Natural killer cell treated with Interleukin-12 subunit alpha and Interleukin-12 subunit beta and Interleukin-15 and Interleukin-18, amount 100 ng/mL, for 72 hours (primary cell): ENCODE results near the gene CLSTN2. TPM values are rescaled to one million over a fixed set of nuclear protein-coding genes. Genes with fewer than 3 reads are reported as not detected.

Experiments
- ATAC-seq, 2 donors: fragments of 150-1000 bp; cut with Tn5 transposase in 1 of 2; sonication (Bioruptor Pico), chemical (Tn5 transposase) in 1 of 2; 2 replicates each; pipeline ENCODE4 v1.10.0; 2021
- DNase-seq: peaks from one replicate; pipeline ENCODE4 v3.0.0; 2022; ENCODE audit warnings: low spot score
- H3K27ac Mint-ChIP-seq, 2 donors: 1 replicate in 1 of 2; 2 replicates in 1 of 2; pipeline ENCODE4 v1.8.0; 2022; ENCODE audit warnings: mixed read lengths in 2 of 2, mild to moderate bottlenecking in 1 of 2, moderate library complexity in 1 of 2
- H3K27me3 Mint-ChIP-seq, 2 donors: 1 replicate in 1 of 2; 2 replicates in 1 of 2; pipeline ENCODE4 v1.8.0; 2022; ENCODE audit warnings: mixed read lengths in 2 of 2
- H3K36me3 Mint-ChIP-seq: one replicate; pipeline ENCODE4 v1.8.0; 2022; ENCODE audit warnings: mixed read lengths
- H3K4me1 Mint-ChIP-seq, 2 donors: 1 replicate in 1 of 2; 2 replicates in 1 of 2; pipeline ENCODE4 v1.8.0; 2022; ENCODE audit warnings: low read depth in 2 of 2, mixed read lengths in 2 of 2, mild to moderate bottlenecking in 1 of 2
- H3K4me3 Mint-ChIP-seq: one replicate; pipeline ENCODE4 v1.8.0; 2022; ENCODE audit warnings: mixed read lengths
- H3K9me3 Mint-ChIP-seq: 2 replicates; pipeline ENCODE4 v1.8.0; 2022; ENCODE audit warnings: mixed read lengths
- total RNA-seq, 2 donors: library from RNA; stranded (reverse); gene quantifications; one replicate each; pipeline ENCODE4 v1.2.3, GENCODE V29; 2022

The CLSTN2 gene
- total RNA-seq, 2 donors from 2014 or later = not detected

GRCh38 chr3:140386357-140387100 lies 451.5 kb downstream of the CLSTN2 start:
- DNase-seq = no peak
- Mint-ChIP-seq H3K27me3 (peaks cover 0 to 5% of the 10 kb centered on the region in 2 donors), H3K27ac (no peak overlapping the region), H3K36me3 (no peaks in the 10 kb centered on the region), H3K4me1 (no peaks in the 10 kb centered on the region), H3K9me3 (no peaks in the 10 kb centered on the region), H3K4me3 (no peak overlapping the region)
- peak in 1 of 2 donors; percentile 32 for ATAC-seq

- Mint-ChIP-seq H3K27ac (no peak overlapping the region), H3K27me3 (peaks cover 0 to 5% of the 10 kb centered on the region in 2 donors), H3K36me3 (no peaks in the 10 kb centered on the region), H3K4me3 (no peak overlapping the region), H3K9me3 (no peaks in the 10 kb centered on the region), H3K4me1 (no peaks in the 10 kb centered on the region)
- ATAC-seq (no peak), DNase-seq (no peak)
These were observed 452.3 kb downstream of the CLSTN2 start for GRCh38 chr3:140387244-140387643.

GRCh38 chr3:140388202-140388922 lies 453.4 kb downstream of the CLSTN2 start:
- Mint-ChIP-seq H3K27ac (no peak overlapping the region), H3K9me3 (no peaks in the 10 kb centered on the region), H3K4me1 (no peaks in the 10 kb centered on the region), H3K27me3 (peaks cover 2 to 5% of the 10 kb centered on the region in 2 donors), H3K36me3 (no peaks in the 10 kb centered on the region), H3K4me3 (no peak overlapping the region)
- no peak for ATAC-seq
- DNase-seq = no peak

- DNase-seq (no peak), ATAC-seq (no peak)
- Mint-ChIP-seq H3K4me3 (no peak overlapping the region), H3K27ac (no peak overlapping the region), H3K4me1 (no peaks in the 10 kb centered on the region), H3K36me3 (no peaks in the 10 kb centered on the region), H3K9me3 (no peaks in the 10 kb centered on the region), H3K27me3 (peaks cover 2 to 7% of the 10 kb centered on the region in 2 donors)
These were observed 456.1 kb downstream of the CLSTN2 start for GRCh38 chr3:140391061-140391460.

- ATAC-seq (no peak), DNase-seq (no peak)
- Mint-ChIP-seq H3K27ac (no peak overlapping the region), H3K9me3 (no peaks in the 10 kb centered on the region), H3K4me1 (no peaks in the 10 kb centered on the region), H3K27me3 (peaks cover 2 to 7% of the 10 kb centered on the region in 2 donors), H3K36me3 (no peaks in the 10 kb centered on the region), H3K4me3 (no peak overlapping the region)
These were observed 459.6 kb downstream of the CLSTN2 start for GRCh38 chr3:140394488-140395133.

- Mint-ChIP-seq H3K9me3 (no peaks in the 10 kb centered on the region), H3K27me3 (peaks cover 2 to 7% of the 10 kb centered on the region in 2 donors), H3K27ac (no peak overlapping the region), H3K36me3 (no peaks in the 10 kb centered on the region), H3K4me3 (no peak overlapping the region), H3K4me1 (no peaks in the 10 kb centered on the region)
- ATAC-seq = no peak
- DNase-seq = no peak
These were observed 460.4 kb downstream of the CLSTN2 start for GRCh38 chr3:140395134-140396075.

GRCh38 chr3:140396110-140396509 lies 461.1 kb downstream of the CLSTN2 start:
- DNase-seq (no peak), ATAC-seq (no peak)
- H3K4me3 Mint-ChIP-seq = no peak overlapping the region
- H3K27me3 Mint-ChIP-seq = peaks cover under 1 to 7% of the 10 kb centered on the region in 2 donors
- no peak overlapping the region for H3K27ac Mint-ChIP-seq
- no peaks in the 10 kb centered on the region for H3K36me3 Mint-ChIP-seq
- no peaks in the 10 kb centered on the region for H3K4me1 Mint-ChIP-seq
- no peaks in the 10 kb centered on the region for H3K9me3 Mint-ChIP-seq

GRCh38 chr3:140397847-140398246 lies 462.9 kb downstream of the CLSTN2 start:
- Mint-ChIP-seq H3K27me3 (peaks cover 3 to 7% of the 10 kb centered on the region in 2 donors), H3K27ac (no peak overlapping the region), H3K4me1 (no peaks in the 10 kb centered on the region), H3K36me3 (no peaks in the 10 kb centered on the region), H3K9me3 (no peaks in the 10 kb centered on the region), H3K4me3 (no peak overlapping the region)
- DNase-seq = no peak
- ATAC-seq = no peak

GRCh38 chr3:140398387-140398786 lies 463.4 kb downstream of the CLSTN2 start:
- ATAC-seq = no peak
- DNase-seq = no peak

GRCh38 chr3:140399871-140400270 lies 464.9 kb downstream of the CLSTN2 start:
- H3K27me3 Mint-ChIP-seq = peaks cover 0 to 5% of the 10 kb centered on the region in 2 donors
- no peak overlapping the region for H3K4me3 Mint-ChIP-seq
- H3K4me1 Mint-ChIP-seq = no peaks in the 10 kb centered on the region
- ATAC-seq (no peak), DNase-seq (no peak)
- H3K36me3 Mint-ChIP-seq = no peaks in the 10 kb centered on the region
- no peaks in the 10 kb centered on the region for H3K9me3 Mint-ChIP-seq
- no peak overlapping the region for H3K27ac Mint-ChIP-seq

More at GRCh38 chr3:140398387-140398786, 463.4 kb downstream of the CLSTN2 start:
- no peak overlapping the region for H3K27ac Mint-ChIP-seq
- H3K9me3 Mint-ChIP-seq = no peaks in the 10 kb centered on the region
- no peaks in the 10 kb centered on the region for H3K4me1 Mint-ChIP-seq
- H3K27me3 Mint-ChIP-seq = peaks cover 5% of the 10 kb centered on the region in 2 donors
- H3K36me3 Mint-ChIP-seq = no peaks in the 10 kb centered on the region
- no peak overlapping the region for H3K4me3 Mint-ChIP-seq

GRCh38 chr3:140403079-140403478 lies 468.1 kb downstream of the CLSTN2 start:
- Mint-ChIP-seq H3K27ac (no peak overlapping the region), H3K36me3 (no peaks in the 10 kb centered on the region), H3K9me3 (no peaks in the 10 kb centered on the region), H3K4me1 (no peaks in the 10 kb centered on the region), H3K4me3 (no peak overlapping the region), H3K27me3 (peaks cover 5% of the 10 kb centered on the region in 2 donors)
- ATAC-seq (no peak), DNase-seq (no peak)

- no peak overlapping the region for H3K27ac Mint-ChIP-seq
- H3K4me1 Mint-ChIP-seq = no peaks in the 10 kb centered on the region
- no peaks in the 10 kb centered on the region for H3K9me3 Mint-ChIP-seq
- peaks cover 5% of the 10 kb centered on the region in 2 donors for H3K27me3 Mint-ChIP-seq
- no peak overlapping the region for H3K4me3 Mint-ChIP-seq
- DNase-seq (no peak), ATAC-seq (no peak)
- no peaks in the 10 kb centered on the region for H3K36me3 Mint-ChIP-seq
These were observed 468.6 kb downstream of the CLSTN2 start for GRCh38 chr3:140403608-140404007.

- peaks cover 7% of the 10 kb centered on the region for H3K36me3 Mint-ChIP-seq
- ATAC-seq (no peak), DNase-seq (no peak)
- H3K27me3 Mint-ChIP-seq = peaks cover 2 to 15% of the 10 kb centered on the region in 2 donors
- no peaks in the 10 kb centered on the region for H3K9me3 Mint-ChIP-seq
- H3K4me3 Mint-ChIP-seq = no peak overlapping the region
- H3K27ac Mint-ChIP-seq = no peak overlapping the region
- H3K4me1 Mint-ChIP-seq = no peaks in the 10 kb centered on the region
These were observed 471.7 kb downstream of the CLSTN2 start for GRCh38 chr3:140406655-140407054.
